ENCODE measurements around the gene DDX6.

- no peak for TF ChIP-seq CTCF (IDR thresholded peaks at IDR 0.05)
- no peak for TF ChIP-seq POLR2A (IDR thresholded peaks at IDR 0.05)
Observed at GRCh38 chr11:118771547-118772288, 19.2 kb downstream of the DDX6 start.
